Natural killer cell treated with Interleukin-12 subunit alpha and Interleukin-12 subunit beta and Interleukin-15 and Interleukin-18, amount 100 ng/mL, for 72 hours (primary cell): ENCODE results near the gene PDZK1IP1. TPM values are rescaled to one million over a fixed set of nuclear protein-coding genes. Genes with fewer than 3 reads are reported as not detected.
A peak's percentile ranks its signal among the peaks of the same experiment; 100 is the strongest.
"Not testable (repeated sequence)": the region's sequence is repeated elsewhere in the genome, so short reads cannot be mapped to it uniquely, and the experiment has no call there.

Experiments used
- ATAC-seq, 2 donors: fragments of 150-1000 bp; cut with Tn5 transposase in 1 of 2; sonication (Bioruptor Pico), chemical (Tn5 transposase) in 1 of 2; 2 replicates each; pipeline ENCODE4 v1.10.0; 2021
- DNase-seq: peaks from one replicate; pipeline ENCODE4 v3.0.0; 2022; ENCODE audit warnings: low spot score
- H3K27ac Mint-ChIP-seq, 2 donors: 1 replicate in 1 of 2; 2 replicates in 1 of 2; pipeline ENCODE4 v1.8.0; 2022; ENCODE audit warnings: mixed read lengths in 2 of 2, mild to moderate bottlenecking in 1 of 2, moderate library complexity in 1 of 2
- H3K27me3 Mint-ChIP-seq, 2 donors: 1 replicate in 1 of 2; 2 replicates in 1 of 2; pipeline ENCODE4 v1.8.0; 2022; ENCODE audit warnings: mixed read lengths in 2 of 2
- H3K36me3 Mint-ChIP-seq: one replicate; pipeline ENCODE4 v1.8.0; 2022; ENCODE audit warnings: mixed read lengths
- H3K4me1 Mint-ChIP-seq, 2 donors: 1 replicate in 1 of 2; 2 replicates in 1 of 2; pipeline ENCODE4 v1.8.0; 2022; ENCODE audit warnings: low read depth in 2 of 2, mixed read lengths in 2 of 2, mild to moderate bottlenecking in 1 of 2
- H3K4me3 Mint-ChIP-seq: one replicate; pipeline ENCODE4 v1.8.0; 2022; ENCODE audit warnings: mixed read lengths
- H3K9me3 Mint-ChIP-seq: 2 replicates; pipeline ENCODE4 v1.8.0; 2022; ENCODE audit warnings: mixed read lengths
- total RNA-seq, 2 donors: library from RNA; stranded (reverse); gene quantifications; one replicate each; pipeline ENCODE4 v1.2.3, GENCODE V29; 2022

PDZK1IP1 gene
- total RNA-seq, 2 donors from 2014 or later = not detected

DNA sequence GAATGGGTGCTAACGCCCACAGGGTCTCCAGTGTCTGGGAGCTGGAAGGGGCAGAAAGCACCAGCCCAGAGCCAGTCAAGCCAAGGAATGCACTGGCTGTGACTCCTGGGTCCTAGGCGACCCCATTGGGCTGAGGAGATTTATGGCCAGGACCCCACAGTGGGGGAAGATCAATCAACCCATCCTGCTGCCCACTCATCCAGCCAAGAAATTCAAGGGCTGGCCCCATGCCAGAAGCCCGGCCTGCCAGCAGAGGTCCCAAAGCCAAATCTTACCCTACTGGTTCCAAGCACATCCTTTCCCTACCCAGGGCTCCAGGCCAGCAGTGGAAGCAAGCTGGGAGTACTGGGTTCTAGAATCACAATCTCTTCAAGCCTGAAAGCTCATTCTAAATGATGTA, 6.8 kb upstream of the PDZK1IP1 start:
- no peaks in the 10 kb centered on the region for H3K36me3 Mint-ChIP-seq
- DNase-seq = no peak
- ATAC-seq = no peak
- H3K4me1 Mint-ChIP-seq = peaks cover 0 to 4% of the 10 kb centered on the region in 2 donors
- H3K9me3 Mint-ChIP-seq = no peaks in the 10 kb centered on the region
- H3K4me3 Mint-ChIP-seq = no peak overlapping the region
- H3K27me3 Mint-ChIP-seq = peaks cover 25 to 46% of the 10 kb centered on the region in 2 donors
- no peak overlapping the region for H3K27ac Mint-ChIP-seq

DNA sequence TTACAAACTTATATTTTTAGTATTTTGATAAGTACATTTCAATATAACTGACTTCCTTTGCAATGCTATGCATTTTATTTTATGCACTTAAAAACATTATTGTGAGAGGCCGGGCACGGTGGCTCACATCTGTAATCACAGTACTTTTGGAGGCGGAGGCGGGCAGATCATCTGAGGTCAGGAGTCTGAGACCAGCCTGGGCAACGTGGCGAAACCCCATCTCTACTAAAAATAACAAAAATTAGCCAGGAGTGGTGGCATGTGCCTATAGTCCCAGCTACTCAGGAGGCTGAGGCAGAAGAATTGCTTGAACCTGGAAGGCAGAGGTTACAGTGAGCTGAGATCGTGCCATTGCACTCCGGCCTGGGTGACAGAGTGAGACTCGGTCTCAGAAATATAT, 6.1 kb upstream of the PDZK1IP1 start:
- not testable (repeated sequence) for H3K4me3 Mint-ChIP-seq, H3K4me1 Mint-ChIP-seq, DNase-seq, H3K9me3 Mint-ChIP-seq, ATAC-seq, H3K27ac Mint-ChIP-seq, H3K36me3 Mint-ChIP-seq
- H3K27me3 Mint-ChIP-seq = peaks cover 25 to 39% of the 10 kb centered on the region in 2 donors

GRCh38 chr1:47194311-47194710, 4.5 kb upstream of the PDZK1IP1 start:
- Mint-ChIP-seq H3K4me1 (peaks cover 0 to 7% of the 10 kb centered on the region in 2 donors), H3K9me3 (no peaks in the 10 kb centered on the region), H3K27ac (no peak overlapping the region), H3K36me3 (no peaks in the 10 kb centered on the region), H3K4me3 (no peak overlapping the region), H3K27me3 (peaks cover 23 to 26% of the 10 kb centered on the region in 2 donors)
- DNase-seq (no peak), ATAC-seq (no peak)

GRCh38 chr1:47193496-47193895, 3.7 kb upstream of the PDZK1IP1 start:
- H3K4me3 Mint-ChIP-seq, ATAC-seq, DNase-seq, H3K9me3 Mint-ChIP-seq, H3K36me3 Mint-ChIP-seq, H3K27ac Mint-ChIP-seq, H3K4me1 Mint-ChIP-seq: not testable (repeated sequence)
- peaks cover 15 to 18% of the 10 kb centered on the region in 2 donors for H3K27me3 Mint-ChIP-seq

GRCh38 chr1:47192458-47193384, 2.9 kb upstream of the PDZK1IP1 start:
- peak; percentile 74 for DNase-seq
- Mint-ChIP-seq H3K9me3 (no peaks in the 10 kb centered on the region), H3K4me3 (no peak overlapping the region), H3K27ac (no peak overlapping the region), H3K36me3 (no peaks in the 10 kb centered on the region), H3K4me1 (peaks cover 0 to 7% of the 10 kb centered on the region in 2 donors), H3K27me3 (peaks cover 8 to 10% of the 10 kb centered on the region in 2 donors)
- peak; percentile 67 to 68 for ATAC-seq

GRCh38 chr1:47191940-47192457, 2.2 kb upstream of the PDZK1IP1 start:
- Mint-ChIP-seq H3K4me3 (no peak overlapping the region), H3K27ac (no peak overlapping the region), H3K4me1 (peaks cover 0 to 7% of the 10 kb centered on the region in 2 donors), H3K9me3 (no peaks in the 10 kb centered on the region), H3K36me3 (no peaks in the 10 kb centered on the region), H3K27me3 (peaks cover 8% of the 10 kb centered on the region in 2 donors)
- ATAC-seq (no peak), DNase-seq (no peak)

- peaks cover 8% of the 10 kb centered on the region in 2 donors for H3K27me3 Mint-ChIP-seq
- H3K36me3 Mint-ChIP-seq = no peaks in the 10 kb centered on the region
- H3K27ac Mint-ChIP-seq = no peak overlapping the region
- DNase-seq = no peak
- no peak for ATAC-seq
- H3K4me3 Mint-ChIP-seq = no peak overlapping the region
- H3K9me3 Mint-ChIP-seq = no peaks in the 10 kb centered on the region
- H3K4me1 Mint-ChIP-seq = peaks cover 0 to 7% of the 10 kb centered on the region in 2 donors
Measured at GRCh38 chr1:47190857-47191256, 1.0 kb upstream of the PDZK1IP1 start.

DNA sequence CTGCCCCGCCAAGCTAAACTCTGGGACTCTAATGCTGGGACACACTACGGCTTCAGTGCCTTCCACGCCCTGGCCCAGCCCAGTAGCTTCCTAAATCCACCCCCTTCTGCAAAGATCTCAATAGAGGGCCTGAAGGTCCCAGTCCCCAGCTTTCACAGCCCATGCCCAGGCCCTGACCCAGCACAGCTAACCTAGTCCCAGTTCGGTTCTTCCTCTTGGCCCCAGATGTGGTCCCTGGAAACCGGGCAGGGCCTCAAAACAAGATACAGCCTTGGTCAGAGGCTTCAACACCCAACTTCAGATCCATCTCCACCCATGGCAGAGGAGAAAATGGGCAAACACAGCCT, 646 bp upstream of the PDZK1IP1 start:
- H3K27me3 Mint-ChIP-seq = peaks cover 8% of the 10 kb centered on the region in 2 donors
- no peak overlapping the region for H3K4me3 Mint-ChIP-seq
- peaks cover 0 to 7% of the 10 kb centered on the region in 2 donors for H3K4me1 Mint-ChIP-seq
- DNase-seq (no peak), ATAC-seq (no peak)
- no peak overlapping the region for H3K27ac Mint-ChIP-seq
- no peaks in the 10 kb centered on the region for H3K36me3 Mint-ChIP-seq
- H3K9me3 Mint-ChIP-seq = no peaks in the 10 kb centered on the region

DNA sequence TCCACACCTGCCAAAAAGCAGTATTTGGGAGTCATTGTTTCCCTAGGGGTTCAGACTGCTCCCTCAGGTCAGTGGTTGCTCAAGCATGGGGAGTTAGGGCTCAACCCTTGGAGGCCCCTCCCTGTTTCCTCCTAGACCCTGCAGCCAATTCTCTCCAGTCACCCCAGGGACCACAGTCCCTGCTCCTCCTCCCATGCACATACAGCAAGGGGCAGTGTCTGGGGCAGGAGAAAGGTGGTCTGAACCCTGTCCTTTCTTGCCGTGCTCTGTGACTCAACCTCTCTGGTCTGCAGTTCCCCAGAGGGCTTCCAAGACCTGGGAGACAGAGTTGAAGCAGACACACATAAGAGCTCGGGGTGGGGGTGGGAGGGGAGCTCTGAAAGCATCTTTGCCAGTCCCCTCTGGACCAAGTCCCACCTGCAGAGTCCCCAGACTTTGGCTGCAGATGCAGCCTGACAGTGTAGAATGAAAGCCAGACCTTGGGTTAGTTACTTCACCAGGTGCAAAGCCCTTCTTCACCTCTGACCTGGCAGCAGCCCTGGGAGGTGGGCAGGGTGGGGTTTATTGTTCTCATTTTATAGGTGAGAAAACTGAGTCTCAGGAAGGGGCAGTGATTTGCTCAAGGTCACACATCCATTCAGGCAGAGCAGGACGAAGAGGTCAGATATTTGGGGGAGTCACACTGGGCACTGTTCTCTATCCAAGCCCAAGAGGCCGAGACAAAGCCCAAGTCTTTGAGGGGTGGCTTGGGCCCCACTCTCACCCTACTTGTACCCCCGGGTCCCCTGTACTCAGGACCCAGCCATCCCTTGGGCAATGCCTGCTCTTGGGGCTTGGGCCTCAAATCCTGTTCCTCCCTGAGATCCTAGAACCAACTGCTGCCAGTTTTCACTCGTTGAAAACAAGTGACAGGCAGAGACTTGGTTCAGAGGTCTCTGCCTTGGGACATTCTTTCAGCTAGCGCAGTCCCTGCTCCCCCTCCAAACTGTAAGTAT, 748 bp downstream of the PDZK1IP1 start:
- Mint-ChIP-seq H3K36me3 (no peaks in the 10 kb centered on the region), H3K27me3 (peaks cover 5 to 7% of the 10 kb centered on the region in 2 donors), H3K4me3 (no peak overlapping the region), H3K9me3 (no peaks in the 10 kb centered on the region), H3K4me1 (peaks cover 0 to 10% of the 10 kb centered on the region in 2 donors), H3K27ac (no peak overlapping the region)
- no peak for DNase-seq
- no peak for ATAC-seq

- no peak overlapping the region for H3K4me3 Mint-ChIP-seq
- H3K27ac Mint-ChIP-seq = peak overlapping the region in 1 of 2 donors; percentile 39
- DNase-seq (no peak), ATAC-seq (no peak)
- H3K36me3 Mint-ChIP-seq = no peaks in the 10 kb centered on the region
- peaks cover 0 to 9% of the 10 kb centered on the region in 2 donors for H3K4me1 Mint-ChIP-seq
- H3K27me3 Mint-ChIP-seq = peaks cover 0 to 2% of the 10 kb centered on the region in 2 donors
- H3K9me3 Mint-ChIP-seq = no peaks in the 10 kb centered on the region
Measured at GRCh38 chr1:47187926-47188250, 1.9 kb downstream of the PDZK1IP1 start.

- Mint-ChIP-seq H3K4me1 (peaks cover 0 to 7% of the 10 kb centered on the region in 2 donors), H3K27ac (no peak overlapping the region), H3K4me3 (no peak overlapping the region), H3K36me3 (no peaks in the 10 kb centered on the region), H3K9me3 (no peaks in the 10 kb centered on the region), H3K27me3 (no peaks in the 10 kb centered on the region)
- ATAC-seq (no peak), DNase-seq (no peak)
Measured at GRCh38 chr1:47187231-47187925, 2.5 kb downstream of the PDZK1IP1 start.

GRCh38 chr1:47186267-47187185, 3.3 kb downstream of the PDZK1IP1 start:
- H3K27ac Mint-ChIP-seq = no peak overlapping the region
- peaks cover 0 to 2% of the 10 kb centered on the region in 2 donors for H3K27me3 Mint-ChIP-seq
- ATAC-seq = no peak
- no peak for DNase-seq
- H3K9me3 Mint-ChIP-seq = no peaks in the 10 kb centered on the region
- H3K36me3 Mint-ChIP-seq = no peaks in the 10 kb centered on the region
- no peak overlapping the region for H3K4me3 Mint-ChIP-seq
- peaks cover 0 to 7% of the 10 kb centered on the region in 2 donors for H3K4me1 Mint-ChIP-seq
